ENCODE data around the gene CDH23.

The CDH23 gene

GRCh38 chr10:71729161-71729636, 332.5 kb downstream of the CDH23 start (continued):
- TF ChIP-seq TSHZ2 (CRISPR knock-in tag; IDR thresholded peaks at IDR 0.05): no peak

GRCh38 chr10:71731791-71732190, 335.1 kb downstream of the CDH23 start:
- no peak for ATAC-seq
- TF ChIP-seq POU6F1 (CRISPR knock-in tag; IDR thresholded peaks at IDR 0.05; ENCODE audit: borderline replicate concordance, low read depth) (no peak), SNAI2 (CRISPR knock-in tag; IDR thresholded peaks at IDR 0.05) (no peak), PATZ1 (CRISPR knock-in tag; IDR thresholded peaks at IDR 0.05; ENCODE audit: borderline replicate concordance) (no peak), OSR1 (CRISPR knock-in tag; IDR thresholded peaks at IDR 0.05) (no peak), ZFP30 (CRISPR knock-in tag; IDR thresholded peaks at IDR 0.05) (no peak), GLIS3 (CRISPR knock-in tag; IDR thresholded peaks at IDR 0.05) (no peak), ESRRG (CRISPR knock-in tag; IDR thresholded peaks at IDR 0.05) (no peak), ISL1 (CRISPR knock-in tag; IDR thresholded peaks at IDR 0.05) (no peak), TSHZ2 (CRISPR knock-in tag; IDR thresholded peaks at IDR 0.05) (no peak), CSDC2 (CRISPR knock-in tag; IDR thresholded peaks at IDR 0.05) (no peak)

GRCh38 chr10:71734797-71735196, 338.1 kb downstream of the CDH23 start:
- no peak for TF ChIP-seq ESRRG (CRISPR knock-in tag; IDR thresholded peaks at IDR 0.05)
- no peak for TF ChIP-seq POU6F1 (CRISPR knock-in tag; IDR thresholded peaks at IDR 0.05; ENCODE audit: borderline replicate concordance, low read depth)
- no peak for TF ChIP-seq TOX (CRISPR knock-in tag; IDR thresholded peaks at IDR 0.05; ENCODE audit: borderline replicate concordance)
- TF ChIP-seq OSR1 (CRISPR knock-in tag; IDR thresholded peaks at IDR 0.05): no peak
- no peak for TF ChIP-seq GLIS3 (CRISPR knock-in tag; IDR thresholded peaks at IDR 0.05)
- no peak for TF ChIP-seq TCF4 (CRISPR knock-in tag; IDR thresholded peaks at IDR 0.05; ENCODE audit: borderline replicate concordance)
- no peak for TF ChIP-seq BACH2 (CRISPR knock-in tag; IDR thresholded peaks at IDR 0.05; ENCODE audit: borderline replicate concordance)
- TF ChIP-seq ISL1 (CRISPR knock-in tag; IDR thresholded peaks at IDR 0.05): no peak
- no peak for TF ChIP-seq ARNTL (CRISPR knock-in tag; IDR thresholded peaks at IDR 0.05; ENCODE audit: borderline replicate concordance, low read depth)
- TF ChIP-seq PATZ1 (CRISPR knock-in tag; IDR thresholded peaks at IDR 0.05; ENCODE audit: borderline replicate concordance): no peak
- TF ChIP-seq ZFP30 (CRISPR knock-in tag; IDR thresholded peaks at IDR 0.05): no peak
- no peak for TF ChIP-seq ZC3H10 (CRISPR knock-in tag; IDR thresholded peaks at IDR 0.05)
- no peak for TF ChIP-seq ZNF565 (CRISPR knock-in tag; conservative IDR thresholded peaks at IDR 0.05; ENCODE audit: low read depth)
- no peak for TF ChIP-seq RARB (CRISPR knock-in tag; IDR thresholded peaks at IDR 0.05)
- no peak for ATAC-seq
